ENCODE measurements around the gene FNIP1. TPM values are rescaled to one million over a fixed set of nuclear protein-coding genes. Genes with fewer than 3 reads are reported as not detected.

Gene FNIP1
- total and polyA plus RNA-seq, 2 of the 8 experiments (the other 6 are each of a cell fraction or from before 2014, with no cell fraction given), result 3.5 to 17.3 TPM

DNA sequence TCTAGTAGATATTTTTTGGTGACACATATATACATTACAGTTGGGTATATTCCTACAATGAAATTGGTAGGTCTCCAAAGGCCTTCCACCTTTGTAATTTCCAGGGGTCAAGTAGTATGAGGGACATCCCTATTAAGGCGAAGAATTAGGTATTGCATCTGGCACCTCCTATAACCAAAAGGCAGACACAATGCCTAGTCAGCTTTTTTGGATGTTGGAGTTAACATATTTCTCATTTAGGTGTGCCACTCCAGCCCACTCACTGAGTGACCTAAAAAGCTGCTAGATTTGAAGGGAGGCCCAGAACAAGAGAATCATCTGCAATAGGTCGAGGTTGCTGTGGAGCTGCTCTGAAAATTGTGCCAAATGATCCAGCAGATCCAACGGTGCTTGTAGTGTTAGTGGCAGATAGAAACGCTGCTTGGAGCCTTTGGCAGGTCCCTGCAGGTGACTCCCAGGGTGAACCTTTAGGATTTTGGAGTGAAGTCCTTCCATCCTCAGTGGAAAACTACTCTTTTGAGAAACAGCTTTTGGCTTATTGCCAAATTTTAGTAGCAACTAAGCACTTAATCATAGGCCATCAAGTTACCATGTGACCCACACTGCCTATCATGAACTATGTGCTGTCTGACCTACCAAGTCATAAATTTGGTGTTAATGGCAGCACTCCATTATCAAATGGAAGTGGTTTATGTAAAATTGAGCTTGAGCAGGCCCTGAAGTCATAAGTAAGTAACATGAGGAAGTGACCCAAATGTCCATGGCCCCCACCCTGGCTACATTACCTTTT, 15.7 kb upstream of the FNIP1 start:
- no peak overlapping the region for H2BK12ac ChIP-seq (ENCODE audit: low read depth, low read length)
- no peak overlapping the region for H4K8ac ChIP-seq (ENCODE audit: extremely low read depth, insufficient read depth, low read length)
- H3K27me3 ChIP-seq (replicated peaks in 1 of 4; ENCODE audit: control insufficient read depth in 3 of 4, extremely low read depth in 1 of 4, insufficient read depth in 3 of 4, low read length in 3 of 4), result no peaks in the 10 kb centered on the region
- H2BK20ac ChIP-seq (ENCODE audit: low read length), result no peak overlapping the region
- 0 out of 2 replicates have a peak, but pooled peaks have one; percentile 34 for TF ChIP-seq MAFK (IDR thresholded peaks at IDR 0.05; ENCODE audit: low read depth, low read length)
- no peak for TF ChIP-seq EZH2 (IDR thresholded peaks at IDR 0.05; ENCODE audit: low read depth, low read length, severe bottlenecking)
- H2BK120ac ChIP-seq (replicated peaks; ENCODE audit: low read depth, low read length), result no peak overlapping the region
- H3K14ac ChIP-seq (ENCODE audit: insufficient read length), result no peak overlapping the region
- no peak overlapping the region for H3K9ac ChIP-seq (replicated peaks in 1 of 4; ENCODE audit: extremely low read depth in 1 of 4, low read depth in 3 of 4, low read length in 3 of 4)
- H3K18ac ChIP-seq (ENCODE audit: extremely low read depth, low read length), result no peak overlapping the region
- no peak overlapping the region for H3K27ac ChIP-seq (ENCODE audit: low read depth, low read length)
- no peaks in the 10 kb centered on the region for H3K36me3 ChIP-seq (ENCODE audit: control insufficient read depth in 2 of 4, insufficient read depth in 4 of 4, low read length in 3 of 4)
- H4K91ac ChIP-seq (replicated peaks; ENCODE audit: insufficient read length, low read length), result no peak overlapping the region
- H3K4me2 ChIP-seq (ENCODE audit: insufficient read depth in 1 of 2, low read depth in 2 of 2, low read length in 2 of 2), result no peak overlapping the region
- 0 out of 7 replicates have a peak, but pooled peaks cover 0 to 2% (median 0%) of the 10 kb centered on the region in 4 experiments for H3K4me1 ChIP-seq (replicated peaks in 1 of 4; ENCODE audit: control insufficient read depth in 3 of 4, insufficient read depth in 4 of 4, low read length in 3 of 4)
- no peak overlapping the region for H3K23ac ChIP-seq (ENCODE audit: insufficient read length)
- FAIRE-seq (no peak), DNase-seq (ENCODE audit: low read depth in 1 of 2, low spot score in 2 of 2) (no peak)
- H3K9me3 ChIP-seq (ENCODE audit: insufficient read depth in 2 of 2, low read depth in 1 of 2, low read length in 1 of 2), result no peaks in the 10 kb centered on the region
- ChIA-PET POLR2A (ENCODE audit: partially characterized antibody) (no interaction called here), CTCF (ENCODE audit: partially characterized antibody) (interaction anchor here (1.0 to 6.7 kb wide), 5 partner anchors 9 to 574 kb away, joined by 3 to 157 read pairs (median 9); partner anchors contain the start of genes ACSL6 and IL3)
- no peaks in the 10 kb centered on the region for H3K79me1 ChIP-seq (ENCODE audit: low read depth, low read length)
- no peak overlapping the region for H2AFZ ChIP-seq (ENCODE audit: low read length)
- no peak overlapping the region for H3K4ac ChIP-seq (replicated peaks; ENCODE audit: insufficient read length, low read depth, low read length)
- H2AK5ac ChIP-seq (ENCODE audit: low read depth, low read length), result no peak overlapping the region
- H2BK15ac ChIP-seq (ENCODE audit: low read length), result no peak overlapping the region
- H3K56ac ChIP-seq (replicated peaks; ENCODE audit: insufficient read length, low read depth, low read length), result no peak overlapping the region
- 90% methylated on average over 4 of the region's 4 CpGs; no CpG with 5 or more reads in 1 of the 2 experiments for WGBS, 2 experiments (ENCODE audit: extremely low coverage in 1 of 2, insufficient coverage in 1 of 2, insufficient read length in 1 of 2, insufficient replicate concordance in 2 of 2, low coverage in 1 of 2, low lambda C conversion rate in 2 of 2, missing lambda C conversion rate in 1 of 2)
- no peak overlapping the region for H3K4me3 ChIP-seq (ENCODE audit: extremely low read depth in 1 of 4, insufficient read depth in 2 of 4, low read depth in 3 of 4, low read length in 4 of 4)
- H2BK5ac ChIP-seq (ENCODE audit: low read depth, low read length), result no peak overlapping the region
- no peaks in the 10 kb centered on the region for H4K20me1 ChIP-seq (replicated peaks in 1 of 2; ENCODE audit: control insufficient read depth in 1 of 2, insufficient read depth in 2 of 2, low read length in 2 of 2)
- no peaks in the 10 kb centered on the region for H3K79me2 ChIP-seq (ENCODE audit: control insufficient read depth in 1 of 2, insufficient read depth in 2 of 2, low read length in 2 of 2)
- H3K23me2 ChIP-seq (ENCODE audit: low read depth, low read length), result no peaks in the 10 kb centered on the region
- no peak overlapping the region for H4K5ac ChIP-seq (ENCODE audit: insufficient read length, low read depth, low read length)
